DMS79 (cell line): ENCODE data around the gene COL25A1.

Experiments
- DNase-seq: peaks from one replicate; lab custom pipeline; 2025; lab: John Stamatoyannopoulos, UW

The COL25A1 gene

GRCh38 chr4:108852691-108853090, 449.8 kb downstream of the COL25A1 start:
- no peak for DNase-seq

- DNase-seq: no peak
Observed at GRCh38 chr4:108851366-108851765, 451.1 kb downstream of the COL25A1 start.

DNA sequence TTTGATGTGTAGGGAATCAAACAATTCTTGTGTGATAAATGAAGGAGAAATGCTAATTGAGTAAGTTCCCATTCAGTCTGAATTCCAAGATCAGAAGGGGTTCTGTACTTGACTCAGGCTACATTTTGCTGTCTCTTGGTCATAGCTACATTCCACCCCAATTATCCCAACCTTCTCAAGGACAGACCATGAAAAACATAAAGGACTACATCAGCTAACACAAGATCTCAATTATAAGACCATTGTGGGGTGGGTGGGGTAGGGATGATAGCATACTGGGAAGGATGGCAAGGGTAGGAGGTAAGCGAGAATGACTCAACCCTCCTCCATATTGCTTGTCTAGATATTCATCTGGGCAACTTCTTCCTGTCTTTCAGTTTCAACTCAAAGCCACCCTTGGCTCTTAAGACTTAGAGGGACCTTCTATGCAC, 452.2 kb downstream of the COL25A1 start:
- DNase-seq: no peak

- no peak for DNase-seq
Observed at GRCh38 chr4:108849611-108850168, 452.8 kb downstream of the COL25A1 start.

- DNase-seq: no peak
Observed at GRCh38 chr4:108846568-108846967, 455.9 kb downstream of the COL25A1 start.

GRCh38 chr4:108840426-108840975, 462.0 kb downstream of the COL25A1 start:
- no peak for DNase-seq

DNA sequence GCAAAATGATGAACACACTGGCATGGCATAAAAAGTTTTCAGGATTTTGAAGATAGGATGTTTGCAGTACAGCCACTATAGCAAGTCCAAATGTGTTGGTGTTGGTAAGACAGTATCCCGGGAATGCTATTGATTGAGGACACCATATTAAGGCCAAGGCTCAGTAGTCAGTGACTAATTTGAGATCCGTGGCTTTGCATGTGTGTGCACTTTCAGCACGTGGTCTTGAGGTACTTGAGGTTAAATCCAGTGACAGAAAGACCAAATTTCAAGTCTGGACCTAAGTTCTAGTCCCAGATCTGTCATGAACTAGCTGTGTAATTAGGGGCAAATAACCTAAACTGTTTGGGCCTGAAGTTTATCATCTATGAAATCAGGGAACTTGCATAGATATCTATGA, 463.1 kb downstream of the COL25A1 start:
- no peak for DNase-seq

DNA sequence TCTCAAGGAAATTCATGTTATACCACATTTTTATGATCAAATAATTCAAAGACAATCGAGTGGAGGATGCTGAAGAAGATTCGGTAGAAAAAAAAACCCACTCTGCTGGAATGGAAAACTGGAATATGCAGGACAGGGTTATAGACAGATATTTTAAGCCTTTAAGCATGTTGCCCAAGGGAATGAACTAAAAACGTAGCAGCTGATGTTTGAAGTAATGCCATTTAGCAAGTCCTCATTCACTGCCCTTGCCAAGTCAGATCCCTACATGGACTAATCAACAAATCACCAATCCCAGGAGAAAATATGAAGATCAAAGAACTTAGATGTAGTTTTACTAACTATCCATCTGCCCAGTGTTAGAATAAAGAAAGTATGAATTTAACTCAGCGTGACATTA, 464.0 kb downstream of the COL25A1 start:
- DNase-seq: no peak

DNA sequence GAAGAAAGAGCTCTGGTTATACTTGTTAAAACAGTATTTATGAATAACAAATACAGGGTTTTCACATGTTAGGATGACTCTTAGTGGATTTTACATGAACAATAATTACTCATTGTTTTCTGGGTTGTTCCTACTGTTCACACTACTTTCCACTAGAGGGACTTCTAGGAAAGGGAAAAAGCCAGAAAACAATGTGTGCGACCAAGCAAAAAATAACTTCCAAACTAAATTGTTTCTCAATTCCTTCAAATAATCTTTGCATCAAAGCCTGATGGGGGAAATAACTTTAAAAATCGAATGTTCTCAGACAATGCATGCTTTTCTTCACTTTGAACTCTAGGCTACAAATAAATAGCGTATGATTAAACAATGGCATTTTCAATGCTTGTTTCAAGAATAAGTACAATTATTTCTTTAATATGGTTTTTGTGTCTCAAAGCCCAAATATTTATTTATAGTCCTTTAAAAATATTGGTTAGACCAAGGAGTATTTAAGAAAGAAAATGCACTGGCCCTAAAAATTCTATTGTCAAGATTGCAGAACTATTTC, 467.5 kb downstream of the COL25A1 start:
- no peak for DNase-seq

DNA sequence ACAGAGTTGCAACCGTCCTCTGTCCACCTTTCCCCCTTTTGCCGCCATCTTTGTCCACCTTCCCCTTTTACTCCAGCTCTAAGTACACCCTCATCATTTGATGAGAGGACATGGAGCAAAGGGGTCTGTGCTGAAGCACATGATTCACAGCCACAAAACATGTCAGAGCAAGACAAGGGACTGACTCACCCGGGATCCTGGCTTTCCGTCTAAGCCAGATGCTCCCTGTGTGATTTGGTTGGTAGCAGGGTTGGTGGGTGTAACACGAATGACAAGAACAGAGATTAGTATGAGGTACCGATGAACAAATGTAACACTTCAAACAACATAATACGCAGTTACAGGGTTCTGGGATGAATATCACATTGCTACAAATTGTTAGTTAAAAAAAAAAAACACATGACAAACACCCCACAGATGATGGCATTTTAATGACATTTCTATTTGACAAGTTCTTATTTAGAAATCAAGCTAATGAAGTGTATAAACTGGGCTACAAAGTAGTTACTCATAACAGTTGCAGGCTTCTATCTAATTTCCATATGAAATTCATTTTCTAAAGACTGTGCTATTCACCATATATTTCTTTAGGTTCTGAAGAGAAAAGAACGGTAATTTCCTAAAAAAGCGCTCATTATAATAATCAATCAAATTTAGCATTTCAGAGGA, 468.2 kb downstream of the COL25A1 start:
- DNase-seq: no peak

DNA sequence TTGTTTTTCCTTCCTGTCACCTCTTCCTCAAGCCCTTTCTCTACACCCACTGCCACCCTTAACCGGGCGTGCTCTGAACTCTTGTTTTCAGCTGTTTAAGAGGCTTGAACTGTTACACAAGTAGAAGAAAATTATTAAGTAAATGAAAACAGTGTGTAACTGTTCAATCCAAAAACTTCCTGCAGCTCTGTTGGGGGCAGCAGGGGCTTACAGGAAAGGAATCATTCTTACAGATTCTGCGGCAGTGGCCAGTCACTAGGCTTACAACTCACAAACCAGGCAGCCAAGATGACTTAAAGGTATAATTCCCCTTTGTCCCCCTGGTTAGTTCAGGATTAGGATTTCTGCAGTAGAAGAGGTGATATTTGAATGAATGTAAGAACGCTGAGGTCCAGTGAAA, 469.4 kb downstream of the COL25A1 start:
- no peak for DNase-seq

- no peak for DNase-seq
Observed at GRCh38 chr4:108831886-108832285, 470.6 kb downstream of the COL25A1 start.

GRCh38 chr4:108831291-108831690, 471.2 kb downstream of the COL25A1 start:
- DNase-seq: no peak

GRCh38 chr4:108830509-108831244, 471.8 kb downstream of the COL25A1 start:
- peak; percentile 27 for DNase-seq

GRCh38 chr4:108829966-108830492, 472.4 kb downstream of the COL25A1 start:
- DNase-seq: no peak

GRCh38 chr4:108828620-108829019, 473.8 kb downstream of the COL25A1 start:
- no peak for DNase-seq

DNA sequence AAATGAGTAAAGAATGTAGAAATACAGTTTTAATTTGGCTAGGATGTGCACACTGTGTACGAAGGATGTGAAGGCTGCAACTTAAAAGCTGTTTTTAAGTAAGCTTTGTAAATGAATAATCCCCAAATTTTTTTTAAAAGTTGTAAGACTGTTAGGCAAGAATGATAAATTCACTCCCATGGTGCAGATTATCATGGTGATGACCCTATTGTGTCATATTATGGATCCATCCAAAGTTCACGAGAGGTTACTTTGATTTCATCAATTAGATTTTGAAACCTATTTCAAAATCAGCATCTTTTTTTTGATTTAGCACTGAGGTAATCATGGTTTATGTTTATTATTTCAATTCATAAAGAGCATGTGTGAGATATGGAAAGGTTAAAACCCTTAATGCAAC, 476.7 kb downstream of the COL25A1 start:
- DNase-seq: no peak

GRCh38 chr4:108821351-108821930, 481.0 kb downstream of the COL25A1 start:
- no peak for DNase-seq

- no peak for DNase-seq
Observed at GRCh38 chr4:108820492-108821350, 481.7 kb downstream of the COL25A1 start.

- DNase-seq: no peak
Observed at GRCh38 chr4:108814326-108814725, 488.1 kb downstream of the COL25A1 start.

DNA sequence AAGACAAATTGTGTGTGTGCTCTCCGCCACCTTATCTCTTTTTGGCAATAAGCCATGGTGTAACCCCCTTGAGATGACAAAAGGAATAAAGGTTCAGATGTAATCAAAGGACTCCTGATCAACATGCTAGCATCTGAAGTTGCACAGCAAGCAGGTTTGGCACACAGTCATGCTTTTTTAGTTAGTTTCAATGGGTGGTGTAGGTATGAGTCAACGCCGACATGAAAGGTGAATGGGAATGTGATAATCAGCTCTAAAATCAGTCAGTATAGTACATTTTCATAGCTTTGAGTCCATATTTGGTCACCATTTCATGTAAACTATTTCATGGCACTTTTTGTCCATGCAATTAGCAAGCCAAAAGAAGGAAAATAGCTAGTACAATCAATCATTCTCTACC, 489.2 kb downstream of the COL25A1 start:
- DNase-seq: no peak
